OCI-LY7 (cell line): Measurements from ENCODE around the gene MYOCD.

ENCODE experiments used
- EZH2phosphoT487 ChIP-seq: fragments of 200-600 bp; sonication (generic); IDR thresholded peaks from 2 replicates; pipeline ENCODE4 v1.6.1; 2018; ENCODE audit warnings: low read depth, borderline replicate concordance, mild to moderate bottlenecking, mixed run types, antibody characterized with exemption, low read length, moderate library complexity, mixed read lengths
- TF ChIP-seq, protein P1 (sequence below): fragments of 200-600 bp; sonication (generic); conservative IDR thresholded peaks from 2 replicates; pipeline ENCODE4 v1.5.1; 2014; ENCODE audit warnings: mild to moderate bottlenecking, antibody characterized with exemption, low read length, moderate library complexity, mixed read lengths

DNA sequence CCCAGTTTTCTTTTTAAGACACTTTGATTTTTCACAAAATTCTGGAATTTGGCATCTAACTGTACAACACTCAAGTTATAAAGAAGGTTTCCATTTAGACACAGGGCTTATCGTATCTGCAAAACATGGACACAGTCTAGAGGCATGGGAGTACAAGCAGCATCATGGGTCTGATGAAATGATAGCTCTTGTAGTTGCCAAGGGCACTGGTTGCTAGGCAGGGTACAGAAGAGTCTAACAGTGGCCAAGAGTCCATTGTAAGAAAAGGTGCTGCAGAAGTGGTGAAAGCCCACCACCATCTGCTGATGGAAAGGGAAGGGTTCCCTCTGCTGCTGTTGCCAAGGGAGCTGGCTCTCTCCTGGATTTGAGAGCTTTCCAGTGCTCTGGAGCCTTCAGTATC is 20.8 kb downstream of the MYOCD start:
- no peak for TF ChIP-seq EZH2phosphoT487
- TF ChIP-seq, protein P1, sequence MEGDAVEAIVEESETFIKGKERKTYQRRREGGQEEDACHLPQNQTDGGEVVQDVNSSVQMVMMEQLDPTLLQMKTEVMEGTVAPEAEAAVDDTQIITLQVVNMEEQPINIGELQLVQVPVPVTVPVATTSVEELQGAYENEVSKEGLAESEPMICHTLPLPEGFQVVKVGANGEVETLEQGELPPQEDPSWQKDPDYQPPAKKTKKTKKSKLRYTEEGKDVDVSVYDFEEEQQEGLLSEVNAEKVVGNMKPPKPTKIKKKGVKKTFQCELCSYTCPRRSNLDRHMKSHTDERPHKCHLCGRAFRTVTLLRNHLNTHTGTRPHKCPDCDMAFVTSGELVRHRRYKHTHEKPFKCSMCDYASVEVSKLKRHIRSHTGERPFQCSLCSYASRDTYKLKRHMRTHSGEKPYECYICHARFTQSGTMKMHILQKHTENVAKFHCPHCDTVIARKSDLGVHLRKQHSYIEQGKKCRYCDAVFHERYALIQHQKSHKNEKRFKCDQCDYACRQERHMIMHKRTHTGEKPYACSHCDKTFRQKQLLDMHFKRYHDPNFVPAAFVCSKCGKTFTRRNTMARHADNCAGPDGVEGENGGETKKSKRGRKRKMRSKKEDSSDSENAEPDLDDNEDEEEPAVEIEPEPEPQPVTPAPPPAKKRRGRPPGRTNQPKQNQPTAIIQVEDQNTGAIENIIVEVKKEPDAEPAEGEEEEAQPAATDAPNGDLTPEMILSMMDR: no peak
